Limb (tissue), 2 donors: ENCODE results near the gene PPP1R1B.

ENCODE experiments used
- DNase-seq, 2 donors: peaks; one replicate each; pipeline ENCODE4 v3.0.0-alpha.2; 2016; ENCODE audit errors: extremely low spot score in 2 of 2

Gene PPP1R1B

GRCh38 chr17:39614545-39615157 lies 12.1 kb upstream of the PPP1R1B start:
- DNase-seq, result no peak

GRCh38 chr17:39615434-39615833 lies 11.3 kb upstream of the PPP1R1B start:
- DNase-seq, result no peak

- no peak for DNase-seq
These were observed 9.7 kb upstream of the PPP1R1B start for GRCh38 chr17:39617100-39617445.

- peak in 1 of 2 donors; percentile 79 for DNase-seq
These were observed 9.1 kb upstream of the PPP1R1B start for GRCh38 chr17:39617446-39618245.

- DNase-seq, result no peak
These were observed 8.4 kb upstream of the PPP1R1B start for GRCh38 chr17:39618246-39618913.

GRCh38 chr17:39618956-39619785 lies 7.6 kb upstream of the PPP1R1B start:
- no peak for DNase-seq

GRCh38 chr17:39619786-39620101 lies 7.0 kb upstream of the PPP1R1B start:
- no peak for DNase-seq

- peak; percentile 82 to 96 for DNase-seq
These were observed 5.0 kb upstream of the PPP1R1B start for GRCh38 chr17:39621523-39622379.

GRCh38 chr17:39622380-39623006 lies 4.3 kb upstream of the PPP1R1B start:
- no peak for DNase-seq

- DNase-seq, result peak; percentile 50 to 89
These were observed 3.3 kb upstream of the PPP1R1B start for GRCh38 chr17:39623356-39623950.

GRCh38 chr17:39624313-39624712 lies 2.4 kb upstream of the PPP1R1B start:
- no peak for DNase-seq

GRCh38 chr17:39625198-39625785 lies 1.5 kb upstream of the PPP1R1B start:
- DNase-seq, result no peak

GRCh38 chr17:39627047-39627711 lies 427 bp downstream of the PPP1R1B start:
- no peak for DNase-seq

GRCh38 chr17:39627712-39628516 lies 1.2 kb downstream of the PPP1R1B start:
- DNase-seq, result no peak

GRCh38 chr17:39628655-39629493 lies 2.1 kb downstream of the PPP1R1B start:
- no peak for DNase-seq

- no peak for DNase-seq
These were observed 2.7 kb downstream of the PPP1R1B start for GRCh38 chr17:39629494-39629880.

- DNase-seq, result no peak
These were observed 3.1 kb downstream of the PPP1R1B start for GRCh38 chr17:39629898-39630297.
